CD4-positive, alpha-beta T cell treated with Interleukin-17A for 4 hours (primary cell): ENCODE measurements around the gene NAA11.
"Not testable (repeated sequence)": the region's sequence is repeated elsewhere in the genome, so short reads cannot be mapped to it uniquely, and the experiment has no call there.

Experiments used
- DNase-seq: peaks from one replicate; pipeline ENCODE4 v3.0.0-alpha.2; 2020; ENCODE audit warnings: mixed read lengths

Gene NAA11

GRCh38 chr4:79306795-79307194, 19.1 kb downstream of the NAA11 start:
- no peak for DNase-seq

- DNase-seq = no peak
Measured at GRCh38 chr4:79300280-79300679, 25.6 kb downstream of the NAA11 start.

GRCh38 chr4:79298484-79298883, 27.4 kb downstream of the NAA11 start:
- DNase-seq = no peak

GRCh38 chr4:79298027-79298426, 27.8 kb downstream of the NAA11 start:
- no peak for DNase-seq

- no peak for DNase-seq
Measured at GRCh38 chr4:79297479-79297878, 28.4 kb downstream of the NAA11 start.

GRCh38 chr4:79296768-79297428, 29.0 kb downstream of the NAA11 start:
- no peak for DNase-seq

- DNase-seq = no peak
Measured at GRCh38 chr4:79295086-79295485, 30.8 kb downstream of the NAA11 start.

GRCh38 chr4:79294064-79294463, 31.8 kb downstream of the NAA11 start:
- no peak for DNase-seq

- no peak for DNase-seq
Measured at GRCh38 chr4:79292008-79292407, 33.9 kb downstream of the NAA11 start.

GRCh38 chr4:79290376-79290775, 35.5 kb downstream of the NAA11 start:
- no peak for DNase-seq

- DNase-seq = no peak
Measured at GRCh38 chr4:79288185-79288584, 37.7 kb downstream of the NAA11 start.

GRCh38 chr4:79287718-79288117, 38.1 kb downstream of the NAA11 start:
- no peak for DNase-seq

- DNase-seq = no peak
Measured at GRCh38 chr4:79287076-79287475, 38.8 kb downstream of the NAA11 start.

- DNase-seq = no peak
Measured at GRCh38 chr4:79281566-79282359, 44.1 kb downstream of the NAA11 start.

GRCh38 chr4:79277467-79277866, 48.4 kb downstream of the NAA11 start:
- not testable (repeated sequence) for DNase-seq

- no peak for DNase-seq
Measured at GRCh38 chr4:79273915-79274314, 51.9 kb downstream of the NAA11 start.

- DNase-seq = no peak
Measured at GRCh38 chr4:79272761-79273160, 53.1 kb downstream of the NAA11 start.

GRCh38 chr4:79272126-79272525, 53.7 kb downstream of the NAA11 start:
- no peak for DNase-seq

GRCh38 chr4:79267671-79268070, 58.2 kb downstream of the NAA11 start:
- no peak for DNase-seq
